HG02623 (cell line): ENCODE measurements around the gene ZBTB22.
"Not testable (repeated sequence)": the region's sequence is repeated elsewhere in the genome, so short reads cannot be mapped to it uniquely, and the experiment has no call there.

ENCODE experiments used
- ATAC-seq: cut with Tn5 transposase; IDR thresholded peaks from one replicate; pipeline ENCODE4 v1.9.1; 2021; ENCODE audit warnings: moderate library complexity; ENCODE audit not compliant: unreplicated experiment

Gene ZBTB22

DNA sequence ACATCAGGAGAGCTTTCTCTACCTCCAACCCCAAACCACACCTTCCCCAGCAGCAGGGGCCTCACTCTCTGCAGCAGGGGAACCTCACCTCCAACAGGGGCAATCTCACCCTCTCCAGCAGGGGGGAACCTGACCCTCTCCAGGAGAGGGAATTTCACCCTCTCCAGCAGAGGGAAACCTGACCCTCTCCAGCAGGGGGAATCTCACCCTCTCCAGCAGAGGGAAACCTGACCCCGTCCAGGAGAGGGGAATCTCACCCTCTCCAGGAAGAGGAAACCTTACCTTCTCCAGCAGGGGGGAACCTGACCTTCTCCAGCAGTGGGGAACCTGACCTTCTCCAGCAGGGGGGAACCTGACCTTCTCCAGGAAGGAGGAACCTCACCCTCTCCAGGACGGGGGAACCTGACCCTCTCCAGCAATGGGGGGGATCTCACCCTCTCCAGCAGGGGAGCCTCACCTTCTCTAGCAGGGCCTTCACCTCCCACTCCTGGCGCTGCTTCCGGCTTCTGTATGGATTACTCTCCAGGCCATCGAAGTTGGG is 37.5 kb downstream of the ZBTB22 start:
- ATAC-seq = no peak

DNA sequence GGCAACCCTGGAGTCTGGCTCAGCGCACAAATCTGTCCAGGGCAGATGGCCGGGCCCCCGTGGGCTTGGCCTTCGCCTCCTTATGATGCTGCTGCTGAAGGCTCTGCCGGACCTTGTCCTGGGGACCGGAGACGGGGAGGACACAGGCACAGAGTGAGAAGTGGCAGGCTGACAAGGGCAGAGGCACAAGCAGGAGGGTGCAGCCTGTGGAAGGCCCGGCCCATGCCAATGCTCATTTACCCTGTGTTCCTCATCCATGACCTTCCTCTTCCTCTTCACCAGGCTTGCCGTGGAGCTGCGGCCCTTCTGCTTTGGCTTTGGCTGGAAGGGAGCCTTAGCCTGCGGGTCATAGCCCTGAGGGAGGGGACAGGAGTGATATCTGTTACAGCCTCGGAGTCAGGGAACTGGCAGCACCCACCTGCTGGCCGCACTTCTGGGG is 38.3 kb downstream of the ZBTB22 start:
- no peak for ATAC-seq

DNA sequence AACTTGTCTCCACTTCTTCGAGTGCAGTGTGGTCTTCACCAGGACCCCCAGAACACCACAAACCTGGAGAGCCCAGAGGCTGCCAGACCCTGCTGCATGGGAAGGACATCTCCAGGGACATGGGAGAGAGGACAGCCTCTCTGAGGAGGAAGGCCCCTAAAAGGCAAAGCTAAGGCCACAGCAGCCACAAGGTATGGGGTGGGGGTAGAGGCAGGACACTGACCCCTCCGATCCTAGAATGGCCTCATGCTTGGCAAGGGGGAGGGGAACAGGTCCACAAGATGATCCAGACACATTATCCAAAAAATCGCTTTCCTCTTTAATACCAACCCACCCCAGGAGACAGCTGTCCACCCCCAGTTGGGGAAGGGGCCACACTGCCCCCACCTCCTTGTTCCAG is 38.7 kb downstream of the ZBTB22 start:
- no peak for ATAC-seq

DNA sequence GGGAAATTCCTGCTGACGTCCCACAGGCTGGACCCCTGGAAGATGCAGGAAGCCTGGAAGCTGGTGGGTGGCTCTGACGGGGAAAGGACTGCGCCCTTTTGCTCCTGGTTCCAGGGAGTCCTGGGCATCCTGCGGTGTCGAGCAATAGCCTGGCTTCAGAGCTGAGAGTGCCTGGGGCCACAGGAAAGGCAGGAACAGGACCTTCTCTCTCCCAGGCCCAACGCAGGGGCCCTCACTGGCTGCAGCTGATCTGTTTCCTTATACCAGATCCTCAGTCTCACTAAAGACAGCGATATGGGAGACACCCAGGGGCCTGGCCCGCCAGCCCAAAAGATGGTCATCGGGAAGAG is 39.2 kb downstream of the ZBTB22 start:
- no peak for ATAC-seq

DNA sequence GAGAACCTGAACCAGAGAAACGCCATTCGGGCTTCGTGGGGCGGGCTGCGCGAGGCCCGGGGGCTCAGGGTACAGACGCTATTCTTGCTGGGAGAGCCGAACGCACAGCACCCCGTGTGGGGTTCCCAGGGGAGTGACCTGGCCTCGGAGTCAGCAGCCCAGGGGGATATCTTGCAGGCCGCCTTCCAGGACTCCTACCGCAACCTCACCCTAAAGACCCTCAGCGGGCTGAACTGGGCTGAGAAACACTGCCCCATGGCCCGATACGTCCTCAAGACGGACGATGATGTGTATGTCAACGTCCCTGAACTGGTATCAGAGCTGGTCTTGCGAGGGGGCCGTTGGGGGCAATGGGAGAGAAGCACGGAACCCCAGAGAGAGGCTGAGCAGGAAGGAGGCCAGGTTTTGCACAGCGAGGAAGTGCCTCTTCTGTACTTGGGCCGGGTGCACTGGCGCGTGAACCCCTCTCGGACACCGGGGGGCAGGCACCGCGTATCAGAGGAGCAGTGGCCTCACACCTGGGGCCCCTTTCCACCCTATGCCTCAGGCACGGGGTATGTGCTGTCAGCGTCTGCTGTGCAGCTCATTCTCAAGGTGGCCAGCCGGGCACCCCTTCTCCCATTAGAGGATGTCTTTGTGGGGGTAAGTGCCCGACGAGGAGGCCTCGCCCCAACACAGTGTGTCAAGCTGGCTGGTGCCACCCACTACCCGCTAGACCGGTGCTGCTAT is 39.7 kb downstream of the ZBTB22 start:
- no peak for ATAC-seq

DNA sequence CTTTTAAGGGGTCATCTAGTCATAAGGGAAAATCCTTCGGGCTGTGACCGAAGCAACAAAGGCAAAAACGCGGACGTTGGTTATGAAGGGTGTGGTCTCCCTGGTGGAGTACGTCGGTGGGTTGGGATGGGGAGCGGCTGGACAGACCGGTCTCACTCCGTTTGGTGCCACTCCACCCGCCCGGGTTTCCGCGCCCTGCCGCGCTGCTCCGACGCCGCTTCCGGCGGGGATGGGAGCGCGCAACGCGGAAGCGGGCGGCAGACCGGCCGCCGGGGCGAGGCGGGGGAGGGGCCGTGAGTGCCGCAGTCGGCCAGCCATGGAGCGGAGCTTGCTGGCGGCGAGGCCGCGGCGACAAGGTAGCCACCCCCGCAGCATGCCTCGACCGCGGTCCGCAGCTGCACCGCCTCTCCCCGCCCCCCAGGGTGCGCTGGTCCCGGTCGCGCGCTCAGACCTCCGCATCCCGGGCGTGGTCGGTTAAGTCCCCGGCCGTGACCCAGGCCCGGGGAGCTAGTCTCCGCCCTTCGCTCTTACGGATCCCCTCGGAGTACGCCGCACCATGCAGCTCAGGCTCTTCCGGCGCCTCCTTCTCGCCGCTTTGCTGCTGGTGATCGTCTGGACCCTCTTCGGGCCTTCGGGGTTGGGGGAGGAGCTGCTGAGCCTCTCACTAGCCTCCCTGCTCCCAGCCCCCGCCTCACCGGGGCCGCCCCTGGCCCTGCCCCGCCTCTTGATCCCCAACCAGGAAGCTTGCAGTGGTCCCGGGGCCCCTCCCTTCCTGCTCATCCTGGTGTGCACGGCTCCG is 40.5 kb downstream of the ZBTB22 start, which contains the start of gene B3GALT4:
Gene B3GALT4 (plus strand): TSS at position 260 of the 799 bp plus-strand sequence. CDS start 297 bp downstream, at position 557.
- peak; percentile 48 for ATAC-seq

DNA sequence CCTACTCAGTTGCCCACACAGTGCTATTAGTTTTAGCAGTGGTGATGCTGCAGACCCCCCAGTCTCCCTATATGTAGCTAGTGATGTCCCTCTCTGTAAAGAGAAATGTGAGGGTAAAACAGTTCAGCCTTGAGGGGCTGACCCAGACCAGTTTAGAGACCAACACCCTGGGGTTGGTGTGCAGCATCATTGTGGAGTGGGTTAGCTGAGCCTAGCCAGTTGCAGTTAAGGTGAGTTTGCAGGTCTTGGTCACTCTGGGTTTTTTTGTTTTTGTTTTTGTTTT is 41.0 kb downstream of the ZBTB22 start:
- no peak for ATAC-seq

DNA sequence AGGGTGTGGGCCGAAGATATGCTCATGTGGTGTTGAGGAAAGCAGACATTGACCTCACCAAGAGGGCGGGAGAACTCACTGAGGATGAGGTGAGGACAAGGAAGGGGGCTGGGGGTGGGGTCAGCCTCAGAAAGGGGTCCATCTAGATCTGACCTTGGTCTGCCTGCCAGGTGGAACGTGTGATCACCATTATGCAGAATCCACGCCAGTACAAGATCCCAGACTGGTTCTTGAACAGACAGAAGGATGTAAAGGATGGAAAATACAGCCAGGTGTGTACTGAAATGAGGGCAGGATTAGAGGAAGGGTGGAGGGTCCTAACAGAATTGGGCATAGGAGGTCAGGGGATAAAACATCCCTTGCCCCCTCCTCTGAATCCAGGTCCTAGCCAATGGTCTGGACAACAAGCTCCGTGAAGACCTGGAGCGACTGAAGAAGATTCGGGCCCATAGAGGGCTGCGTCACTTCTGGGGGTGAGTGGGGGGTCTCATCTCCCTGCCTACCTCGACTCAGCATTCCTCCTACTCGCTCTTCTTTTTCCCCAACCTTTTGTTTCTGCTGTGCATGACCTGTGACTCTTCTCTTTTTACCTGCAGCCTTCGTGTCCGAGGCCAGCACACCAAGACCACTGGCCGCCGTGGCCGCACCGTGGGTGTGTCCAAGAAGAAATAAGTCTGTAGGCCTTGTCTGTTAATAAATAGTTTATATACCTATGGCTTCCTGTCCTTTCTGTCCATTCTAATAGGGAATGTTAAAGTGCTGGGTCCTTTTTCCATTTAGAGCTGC is 41.6 kb downstream of the ZBTB22 start:
- not testable (repeated sequence) for ATAC-seq

DNA sequence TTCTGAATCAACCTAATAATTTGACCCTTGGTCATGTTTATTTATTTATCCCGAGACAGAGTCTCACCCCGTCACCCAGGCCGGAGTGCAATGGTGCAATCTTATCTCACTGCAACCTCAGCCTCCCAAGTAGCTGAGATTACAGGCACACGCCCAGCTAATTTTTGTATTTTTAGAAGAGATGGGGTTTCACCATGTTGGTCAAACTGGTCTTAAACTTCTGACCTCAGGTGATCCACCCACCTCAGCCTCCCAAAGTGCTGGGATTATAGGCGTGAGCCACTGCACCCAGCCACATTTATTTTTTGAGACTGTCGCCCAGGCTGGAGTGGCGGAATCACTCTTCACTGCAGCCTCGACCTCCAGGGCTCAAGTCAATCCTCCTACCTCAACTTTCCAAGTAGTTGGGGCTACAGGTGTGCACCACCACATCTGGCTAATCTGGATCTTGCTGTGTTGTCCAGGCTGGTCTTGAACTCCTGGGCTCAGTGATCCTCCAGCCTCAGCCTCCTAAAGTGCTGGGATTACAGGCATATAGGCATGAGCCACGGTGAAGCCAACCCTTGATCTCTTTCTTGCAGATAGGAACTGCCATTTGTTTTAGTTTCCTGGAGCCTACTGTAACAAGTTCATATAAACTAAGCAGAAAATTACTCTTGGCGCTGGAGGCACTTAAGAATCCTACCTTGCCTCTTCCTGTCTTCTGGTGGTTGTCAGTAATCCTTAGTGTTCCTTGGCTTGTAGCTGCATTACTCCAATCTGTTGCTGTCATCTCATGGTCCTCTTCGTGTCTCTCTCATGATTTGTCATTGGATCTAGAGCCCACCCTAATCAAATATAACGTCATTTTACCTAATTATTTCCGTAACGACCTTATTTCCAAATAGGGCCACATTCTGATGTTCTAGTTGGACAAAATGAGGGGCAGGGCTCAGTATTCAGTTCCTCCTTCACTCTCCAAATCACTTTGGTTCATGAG is 43.3 kb downstream of the ZBTB22 start:
- no peak for ATAC-seq

DNA sequence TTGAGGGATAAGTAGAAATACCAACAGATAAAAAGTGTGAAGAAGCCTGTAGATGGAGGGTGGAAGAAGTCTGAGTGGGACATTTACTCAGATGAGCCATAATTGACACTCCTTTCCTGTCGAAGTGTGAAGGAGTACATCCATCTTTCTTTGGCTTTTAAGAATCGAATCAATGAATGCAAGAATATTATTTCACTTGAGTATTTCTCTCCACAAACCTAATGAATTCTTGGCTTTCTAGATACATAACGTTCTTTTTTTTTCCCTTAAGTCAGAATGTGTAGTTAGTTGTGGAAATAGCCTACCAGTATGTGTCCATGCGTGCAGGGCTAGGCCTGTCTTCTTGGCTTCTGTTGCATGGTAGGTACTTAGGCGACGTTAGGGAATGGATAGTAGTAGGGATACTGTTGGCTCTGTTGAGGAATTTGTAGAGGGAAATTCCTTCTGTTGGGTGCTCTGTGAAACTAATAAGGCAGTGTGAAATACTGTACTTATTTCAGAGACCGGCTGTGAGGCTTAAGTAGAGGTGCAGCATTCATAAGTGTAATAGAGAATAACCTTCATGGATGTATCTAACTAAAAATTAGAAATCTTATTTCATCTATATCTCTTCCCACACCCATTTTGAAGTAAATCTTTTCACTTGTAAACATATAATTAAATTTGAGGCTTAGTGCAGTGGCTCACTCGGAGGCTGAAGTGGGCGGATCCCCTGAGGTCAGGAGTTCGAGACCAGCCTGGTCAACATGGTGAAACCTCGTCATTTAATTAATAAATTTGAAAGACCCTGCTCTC is 44.2 kb downstream of the ZBTB22 start:
- no peak for ATAC-seq

DNA sequence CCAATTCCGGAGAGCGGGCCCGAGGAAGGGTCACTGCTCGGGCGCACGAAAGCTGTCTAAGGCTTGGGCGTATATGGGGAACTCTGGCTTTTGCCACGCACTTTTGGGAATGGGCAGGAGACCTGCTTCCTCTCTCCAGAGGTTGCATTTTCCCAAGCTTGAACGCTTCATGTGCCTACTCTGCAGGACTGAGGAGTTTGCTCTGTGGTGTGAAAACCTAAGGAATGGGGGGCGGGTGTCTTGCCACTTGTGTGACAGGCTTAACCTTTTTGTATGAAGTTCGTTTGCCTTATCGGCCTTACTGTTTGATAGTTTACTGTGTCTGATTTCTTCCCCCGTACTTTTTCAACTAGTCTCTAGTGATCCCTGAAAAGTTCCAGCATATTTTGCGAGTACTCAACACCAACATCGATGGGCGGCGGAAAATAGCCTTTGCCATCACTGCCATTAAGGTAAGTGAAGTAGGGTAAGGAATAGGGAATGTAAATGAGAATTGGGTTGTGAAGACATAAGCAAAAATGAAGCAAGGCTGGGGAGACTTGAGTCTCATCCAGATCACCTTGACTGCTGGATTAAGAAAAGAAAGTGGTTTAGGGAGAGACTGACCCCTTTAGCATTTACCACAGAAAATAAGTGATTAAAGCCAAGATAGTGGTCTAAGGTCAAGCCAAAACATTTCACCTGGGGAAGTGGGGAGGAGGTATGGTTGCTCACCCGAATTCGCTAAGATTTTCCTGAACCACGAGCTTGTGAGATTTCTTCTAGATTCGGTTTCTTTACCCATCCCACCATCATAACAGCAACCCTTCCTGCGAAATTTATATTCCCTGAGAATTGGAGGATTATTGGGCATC is 45.0 kb downstream of the ZBTB22 start:
- peak; percentile 11 for ATAC-seq

DNA sequence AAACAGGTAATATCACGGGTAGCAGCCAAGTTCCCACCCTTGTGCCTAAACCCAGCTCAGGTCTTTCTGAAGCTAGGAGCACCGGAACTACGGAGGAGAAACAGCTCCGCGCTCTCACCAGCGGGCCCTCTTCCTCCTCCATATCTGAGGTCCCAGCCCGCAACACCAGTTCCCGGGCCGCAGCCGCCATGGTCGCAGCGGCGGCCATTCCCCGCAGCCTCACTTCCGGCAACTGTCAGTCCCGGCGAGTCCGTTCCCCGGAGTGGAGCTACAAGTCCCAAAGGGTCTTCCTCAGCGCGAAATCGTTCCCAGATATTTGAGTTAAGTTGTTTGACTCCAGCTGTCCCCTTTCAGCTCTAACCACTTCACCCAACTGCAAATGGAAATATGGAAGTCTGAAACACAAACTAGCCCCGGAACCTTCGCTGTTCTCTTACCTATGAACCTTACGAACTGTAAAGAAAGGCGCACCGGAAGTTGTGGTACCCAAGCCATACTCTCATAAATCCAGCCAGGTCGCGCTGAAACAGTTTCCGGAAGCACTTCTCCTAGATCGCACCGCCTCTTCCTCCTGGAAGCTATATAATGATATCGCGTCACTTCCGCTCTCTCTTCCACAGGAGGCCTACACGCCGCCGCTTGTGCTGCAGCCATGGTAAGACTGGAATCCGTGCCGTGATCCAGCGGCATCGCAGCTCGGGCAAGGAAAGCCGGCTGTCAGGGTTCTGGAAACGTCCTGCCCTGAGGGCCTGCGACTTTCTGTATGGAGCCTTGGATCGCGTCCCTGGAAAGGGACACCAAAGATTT is 45.9 kb downstream of the ZBTB22 start, which contains the start of the genes RPS18 and VPS52:
Gene RPS18 (plus strand): TSS at position 608 of the 807 bp plus-strand sequence. CDS start 45 bp downstream, at position 653.
Gene VPS52 (minus strand): TSS at position 409 of the 807 bp plus-strand sequence. CDS start 201 bp downstream, at position 208.
- ATAC-seq = peak; percentile 72

DNA sequence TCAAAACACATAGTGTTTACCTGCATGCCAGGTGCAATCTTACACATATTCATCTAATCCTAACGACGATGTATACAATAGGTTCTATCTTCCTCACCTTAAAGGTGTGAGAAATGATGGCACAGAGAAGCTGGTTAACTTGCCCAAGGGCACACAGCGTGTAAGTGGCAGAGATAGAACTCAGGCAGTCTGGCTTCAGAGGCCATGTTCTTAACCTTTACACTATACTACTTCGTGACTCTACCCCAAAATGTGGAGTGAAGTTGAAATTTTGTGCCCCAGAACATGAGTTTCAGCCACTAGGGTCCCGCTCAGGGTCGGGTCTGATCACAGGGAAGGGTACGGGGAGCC is 46.5 kb downstream of the ZBTB22 start:
- ATAC-seq = no peak
